ENCODE data around the gene AGBL1. TPM values are rescaled to one million over a fixed set of nuclear protein-coding genes. Genes with fewer than 3 reads are reported as not detected.

Gene AGBL1
- total RNA-seq, 1 donor from 2014 or later: not detected

GRCh38 chr15:86157606-86158293, 78.1 kb downstream of the AGBL1 start:
- DNase-seq (no peak), ATAC-seq (ENCODE audit: poor library complexity) (no peak)
- intact Hi-C loops (cut with DNase I): no loop called here

DNA sequence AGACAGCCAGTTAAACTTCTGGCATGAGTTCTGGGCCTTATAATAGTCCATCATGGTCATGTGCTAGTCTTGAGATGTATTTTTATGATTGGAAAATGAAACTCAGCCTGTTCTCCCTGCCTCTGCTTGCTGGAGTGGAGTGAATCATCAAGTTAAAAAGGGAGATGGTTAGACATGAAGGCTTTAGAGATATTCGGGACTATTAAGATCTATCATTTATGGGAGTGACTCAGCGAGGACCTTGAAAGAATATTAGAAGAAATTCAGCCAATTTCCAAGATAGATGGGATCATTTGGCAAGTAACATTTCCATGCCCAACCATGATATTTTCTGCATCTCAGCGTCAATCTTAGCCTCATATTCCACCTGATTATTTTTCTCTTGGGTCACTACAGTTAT, 79.8 kb downstream of the AGBL1 start:
- ATAC-seq (ENCODE audit: poor library complexity) (no peak), DNase-seq (no peak)
- intact Hi-C loops (cut with DNase I): no loop called here

- intact Hi-C loops (cut with DNase I): no loop called here
- ATAC-seq (ENCODE audit: poor library complexity): no peak
Observed at GRCh38 chr15:86161250-86161649, 81.6 kb downstream of the AGBL1 start.

DNA sequence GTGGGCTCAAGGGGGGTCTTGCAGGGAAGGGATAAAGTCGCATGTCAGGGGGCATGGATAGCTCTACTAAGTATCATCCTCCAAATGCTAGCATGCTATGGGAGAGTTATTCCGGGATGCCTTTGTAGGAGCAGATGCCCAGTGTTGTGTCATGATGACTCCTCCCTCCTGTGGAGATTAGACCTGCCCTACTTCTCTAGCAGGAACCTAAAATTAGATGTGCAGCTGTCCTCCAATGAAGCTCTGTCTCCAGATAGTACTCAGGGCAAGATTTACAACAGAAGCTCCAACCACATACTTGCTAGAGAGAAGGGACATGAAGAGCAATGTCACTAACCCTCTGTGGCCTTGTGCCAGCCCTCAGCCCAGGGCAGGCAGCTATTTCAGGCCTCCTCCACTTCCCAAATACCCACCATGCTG, 82.5 kb downstream of the AGBL1 start:
- ATAC-seq (ENCODE audit: poor library complexity): peak; percentile 79
- no peak for DNase-seq
- intact Hi-C loops (cut with DNase I): no loop called here

More at GRCh38 chr15:86161250-86161649, 81.6 kb downstream of the AGBL1 start:
- DNase-seq: no peak

DNA sequence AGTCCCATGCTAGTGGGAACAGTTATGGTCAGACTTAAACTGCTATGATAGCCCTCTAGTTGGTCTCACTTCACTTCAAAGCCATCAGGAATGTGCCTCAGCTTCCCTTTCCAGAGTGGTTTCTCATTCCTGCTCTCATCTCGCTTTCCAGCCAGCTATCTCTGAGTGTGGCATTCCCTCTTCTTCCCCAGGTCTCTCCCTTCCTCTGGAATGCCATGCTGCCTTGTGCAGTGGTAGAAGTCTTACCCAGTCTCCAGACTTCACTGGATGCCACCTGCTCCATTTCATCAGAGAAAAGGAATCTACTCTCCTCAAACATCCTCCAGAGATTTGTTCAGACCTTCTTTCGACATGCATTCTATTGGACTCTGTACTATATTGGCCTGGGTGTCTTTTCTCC, 83.0 kb downstream of the AGBL1 start:
- ATAC-seq (ENCODE audit: poor library complexity) (no peak), DNase-seq (no peak)
- intact Hi-C loops (cut with DNase I): no loop called here

- intact Hi-C loops (cut with DNase I): no loop called here
- ATAC-seq (ENCODE audit: poor library complexity): peak; percentile 38
- DNase-seq: no peak
Observed at GRCh38 chr15:86163816-86164215, 84.1 kb downstream of the AGBL1 start.

GRCh38 chr15:86164232-86164898, 84.7 kb downstream of the AGBL1 start:
- intact Hi-C loops (cut with DNase I): no loop called here
- ATAC-seq (ENCODE audit: poor library complexity) (peak; percentile 58), DNase-seq (no peak)

- intact Hi-C loops (cut with DNase I): no loop called here
- ATAC-seq (ENCODE audit: poor library complexity) (no peak), DNase-seq (no peak)
Observed at GRCh38 chr15:86165265-86166211, 85.9 kb downstream of the AGBL1 start.

GRCh38 chr15:86167841-86168240, 88.2 kb downstream of the AGBL1 start:
- intact Hi-C loops (cut with DNase I): no loop called here
- DNase-seq (no peak), ATAC-seq (ENCODE audit: poor library complexity) (no peak)

- no peak for DNase-seq
- intact Hi-C loops (cut with DNase I): no loop called here
Observed at GRCh38 chr15:86178845-86179244, 99.2 kb downstream of the AGBL1 start.

DNA sequence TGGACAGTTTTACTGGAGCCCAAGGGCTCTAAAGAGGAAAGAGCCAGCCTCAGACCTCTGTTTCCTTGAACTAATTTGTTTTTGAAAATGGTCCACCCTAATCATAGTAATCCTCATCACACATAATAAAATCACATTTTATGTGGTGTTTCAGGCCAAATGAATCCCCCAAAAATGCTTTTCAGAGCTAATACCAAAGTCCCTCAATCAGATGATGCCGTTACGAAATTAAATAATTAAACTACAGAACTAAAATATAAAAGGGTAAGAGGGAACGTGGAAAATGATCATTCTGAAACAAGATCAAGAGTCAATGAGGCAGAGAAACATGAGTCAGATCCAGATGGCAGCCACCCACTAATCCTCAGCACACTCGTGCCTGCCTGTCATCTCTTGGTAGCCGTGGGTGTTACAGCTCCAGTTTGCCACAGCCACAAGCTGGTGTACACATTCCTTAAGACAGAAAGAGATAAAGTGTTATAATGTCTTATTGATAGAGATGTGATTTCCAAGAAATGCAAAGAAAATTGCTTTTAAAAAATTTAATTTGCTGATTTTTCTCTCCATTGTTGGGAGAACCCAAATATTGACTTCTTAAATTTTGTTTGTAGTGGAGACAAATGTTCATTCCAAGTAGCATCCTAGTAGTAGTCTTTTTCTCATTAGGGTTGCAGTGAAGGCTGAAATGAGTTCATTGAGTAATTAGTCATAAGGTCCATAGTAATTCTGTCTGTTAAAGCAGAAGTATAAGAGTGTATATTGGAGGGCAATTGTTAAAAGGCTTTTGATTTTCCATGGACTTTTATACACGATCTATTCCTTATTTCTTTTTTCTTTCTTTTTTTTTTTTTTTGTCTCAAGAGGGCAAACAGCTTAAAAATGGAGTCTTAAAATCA, 104.2 kb downstream of the AGBL1 start:
- intact Hi-C loops (cut with DNase I): no loop called here
- DNase-seq: no peak
- ATAC-seq (ENCODE audit: poor library complexity): no peak

More at GRCh38 chr15:86178845-86179244, 99.2 kb downstream of the AGBL1 start:
- no peak for ATAC-seq (ENCODE audit: poor library complexity)

DNA sequence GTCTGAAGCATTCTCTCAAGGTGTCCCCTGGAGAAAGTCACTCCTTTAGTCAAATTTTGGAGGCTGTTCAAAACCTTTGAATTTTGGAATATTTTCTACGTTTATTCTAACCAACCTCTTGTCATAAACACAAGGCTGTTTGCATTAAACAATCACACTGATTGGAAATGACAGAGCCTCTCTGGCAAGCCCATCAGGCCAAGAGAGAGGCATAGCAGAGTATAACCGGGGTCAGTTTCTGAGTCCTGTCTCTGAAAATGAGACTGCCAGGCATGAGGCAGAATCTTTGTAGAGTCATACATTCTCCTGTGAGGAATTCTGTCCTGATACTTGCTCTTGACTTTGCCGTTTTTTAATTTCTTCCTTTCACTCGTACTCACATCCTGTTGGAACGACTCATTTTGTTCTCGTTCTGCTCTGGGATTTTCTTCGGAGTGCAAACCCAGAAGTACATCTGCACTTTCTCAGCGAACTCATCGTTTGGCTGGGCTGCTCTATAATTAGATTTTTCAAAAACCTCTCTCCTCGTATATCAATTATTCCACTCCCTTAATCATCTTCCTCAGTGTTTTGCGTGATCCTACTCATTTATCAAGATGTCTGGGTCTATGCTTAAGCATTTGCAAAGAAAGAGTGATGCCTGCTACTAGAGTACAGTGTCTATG, 114.2 kb downstream of the AGBL1 start:
- no peak for DNase-seq
- ATAC-seq (ENCODE audit: poor library complexity): no peak
- intact Hi-C loops (cut with DNase I): no loop called here

- intact Hi-C loops (cut with DNase I): no loop called here
- no peak for DNase-seq
- no peak for ATAC-seq (ENCODE audit: poor library complexity)
Observed at GRCh38 chr15:86197770-86198169, 118.1 kb downstream of the AGBL1 start.

DNA sequence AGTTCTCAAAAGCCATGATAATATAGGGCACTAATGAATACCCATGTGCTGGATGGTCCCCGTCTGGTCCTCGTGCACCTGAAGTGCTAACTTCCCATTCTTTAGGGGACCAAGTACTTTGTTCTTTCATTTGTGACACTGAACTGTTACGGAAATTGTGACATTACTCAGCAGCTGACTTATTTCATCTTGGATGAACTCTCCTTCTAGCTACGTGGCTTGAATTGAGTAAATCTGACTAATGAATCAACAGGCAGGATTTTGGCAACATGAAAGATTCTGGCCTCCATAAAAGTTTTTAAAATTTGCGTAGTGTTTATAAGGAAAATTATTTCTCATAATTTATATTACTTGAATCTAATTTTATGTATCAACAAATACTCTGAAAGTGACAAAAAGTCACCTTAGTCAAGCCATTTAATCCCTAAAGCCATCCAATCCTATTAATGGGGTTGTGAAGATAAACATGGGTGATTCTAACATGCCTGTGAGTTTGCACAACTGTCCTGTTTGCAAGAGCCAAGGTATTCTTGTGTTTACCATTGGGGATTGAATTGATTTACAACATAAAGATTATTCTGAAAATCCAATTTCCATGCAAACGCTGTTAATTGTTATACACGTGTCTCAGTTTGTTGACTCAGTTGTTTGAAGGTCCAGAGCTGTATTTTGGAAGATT, 119.9 kb downstream of the AGBL1 start:
- DNase-seq: no peak
- intact Hi-C loops (cut with DNase I): no loop called here
- no peak for ATAC-seq (ENCODE audit: poor library complexity)

DNA sequence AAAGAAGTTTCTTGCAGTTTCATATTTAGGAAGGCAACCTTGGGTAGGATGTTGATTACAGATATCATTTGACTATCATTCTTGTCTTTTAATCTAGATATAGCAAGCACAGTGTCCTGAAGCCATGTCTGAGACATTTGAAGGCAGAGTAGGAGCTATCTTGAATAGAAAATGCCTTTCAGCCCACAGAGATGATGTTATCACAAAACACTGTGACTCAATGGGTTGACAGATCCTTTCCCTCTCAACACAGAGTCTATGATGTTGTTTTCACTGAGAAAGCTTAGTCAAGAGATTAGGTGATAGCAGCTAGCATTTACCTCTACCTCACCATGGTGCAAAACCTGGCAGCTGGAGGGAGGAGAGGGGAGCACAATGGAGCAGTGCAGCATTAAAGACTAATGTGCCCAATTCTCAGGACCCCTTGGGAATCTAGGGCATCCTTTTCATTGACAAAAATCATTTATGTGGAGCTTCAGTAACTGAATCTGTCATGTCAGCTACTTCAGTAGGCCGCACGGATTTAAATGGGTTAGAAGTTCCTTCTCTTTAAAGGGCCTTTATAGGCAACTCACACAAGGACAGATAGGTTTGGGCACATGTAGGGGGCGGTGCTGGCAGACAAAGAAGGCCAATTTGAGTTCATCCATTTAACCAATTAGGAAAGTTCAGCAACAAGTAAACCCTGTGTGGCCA, 121.8 kb downstream of the AGBL1 start:
- DNase-seq: no peak
- no peak for ATAC-seq (ENCODE audit: poor library complexity)
- intact Hi-C loops (cut with DNase I): no loop called here

DNA sequence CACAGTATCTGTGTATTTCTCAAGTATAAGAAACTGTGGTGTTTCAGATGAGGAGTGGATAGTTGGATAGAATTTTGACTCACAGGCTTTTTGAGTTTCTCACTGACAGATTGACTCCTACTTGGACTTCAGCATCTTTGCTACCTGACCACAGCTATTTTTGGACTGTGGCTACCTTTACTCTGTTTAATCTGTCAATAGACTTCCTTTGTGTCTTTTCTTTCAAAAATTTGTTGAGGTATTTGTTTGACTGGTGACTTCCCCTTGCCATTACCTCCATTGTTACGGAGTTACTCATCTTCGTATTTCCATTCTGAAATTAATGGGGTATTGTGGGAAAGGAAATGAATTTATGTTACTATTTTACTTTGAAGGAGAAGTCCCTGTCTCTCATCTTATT, 123.8 kb downstream of the AGBL1 start:
- DNase-seq (no peak), ATAC-seq (ENCODE audit: poor library complexity) (no peak)
- intact Hi-C loops (cut with DNase I): no loop called here

DNA sequence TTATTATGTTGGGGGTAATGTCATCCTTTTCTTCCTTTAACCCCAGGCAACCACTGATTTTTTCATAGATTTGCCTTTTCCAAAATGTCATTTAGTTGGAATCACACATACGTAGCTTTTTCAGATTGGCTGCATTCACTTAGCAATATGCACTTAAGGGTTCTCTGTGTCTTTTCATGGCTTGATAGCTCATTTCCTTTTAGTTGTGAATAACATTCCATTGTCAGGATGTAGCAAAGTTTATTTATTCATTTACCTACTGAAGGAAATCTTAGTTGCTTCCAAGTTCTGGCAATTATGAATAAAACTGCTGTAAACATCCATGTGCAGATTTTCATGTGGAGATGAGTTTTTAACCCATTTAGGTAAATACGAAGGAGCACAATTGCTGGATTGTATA, 125.4 kb downstream of the AGBL1 start:
- no peak for DNase-seq
- intact Hi-C loops (cut with DNase I): no loop called here
- ATAC-seq (ENCODE audit: poor library complexity): no peak

Data from Right ventricle myocardium superior (tissue), 1 donor.